Spleen (tissue), 11 donors: ENCODE data around the gene TNFSF13. TPM values are rescaled to one million over a fixed set of nuclear protein-coding genes. Genes with fewer than 3 reads are reported as not detected.

ENCODE experiments used
- DNase-seq: peaks from one replicate; pipeline ENCODE4 v3.0.0-alpha.2; 2020
- H3K27ac ChIP-seq, 8 donors: fragments of 200-600 bp; sonication (generic) in 7 of 8; 1 replicate in 4 of 8; 2 replicates in 4 of 8; pipeline versions ENCODE4 v1.5.0 to v1.8.0; 2016 to 2021; ENCODE audit warnings: inconsistent platforms in 4 of 8, mild to moderate bottlenecking in 4 of 8, moderate library complexity in 1 of 8
- H3K27me3 ChIP-seq, 7 donors: fragments of 200-600 bp; sonication (generic) in 6 of 7; replicated peaks in 1 of 7; 1 replicate in 4 of 7; 2 replicates in 3 of 7; pipeline versions ENCODE4 v1.5.0 to v1.8.0; 2016 to 2021; ENCODE audit warnings: inconsistent platforms in 3 of 7, mild to moderate bottlenecking in 1 of 7
- H3K36me3 ChIP-seq, 6 donors: fragments of 200-600 bp; sonication (generic) in 5 of 6; 1 replicate in 4 of 6; 2 replicates in 2 of 6; pipeline versions ENCODE4 v1.5.0 to v1.8.0; 2016 to 2021; ENCODE audit warnings: inconsistent platforms in 2 of 6
- H3K4me1 ChIP-seq, 6 donors: fragments of 200-600 bp; sonication (generic) in 5 of 6; 1 replicate in 3 of 6; 2 replicates in 3 of 6; pipeline versions ENCODE4 v1.5.0 to v1.8.0; 2016 to 2021; ENCODE audit warnings: inconsistent platforms in 3 of 6
- H3K4me3 ChIP-seq, 8 donors: fragments of 200-600 bp; sonication (generic) in 7 of 8; 1 replicate in 4 of 8; 2 replicates in 4 of 8; pipeline versions ENCODE4 v1.5.0 to v1.8.0; 2016 to 2021; ENCODE audit warnings: inconsistent platforms in 4 of 8, mild to moderate bottlenecking in 4 of 8, moderate library complexity in 2 of 8
- H3K9me3 ChIP-seq, 8 donors: fragments of 200-600 bp; sonication (generic) in 7 of 8; 1 replicate in 4 of 8; 2 replicates in 4 of 8; pipeline versions ENCODE4 v1.5.0 to v1.8.0; 2016 to 2021; ENCODE audit warnings: inconsistent platforms in 4 of 8
- CTCF ChIP-seq, 11 experiments: fragments of 200-600 bp in 7 of 11; fragments of 450-650 bp in 4 of 11; sonication (generic) in 4 of 11; IDR thresholded peaks in 8 of 11; conservative IDR thresholded peaks in 3 of 11; 1 replicate in 7 of 11; 2 replicates in 4 of 11; pipeline versions ENCODE4 v1.4.0 to v1.8.0; 2016 to 2021; ENCODE audit warnings: antibody characterized with exemption in 11 of 11, inconsistent platforms in 4 of 11, mild to moderate bottlenecking in 1 of 11
- POLR2A ChIP-seq, 3 donors: fragments of 450-650 bp; IDR thresholded peaks; one replicate each; pipeline ENCODE4 v1.5.1; 2017; ENCODE audit warnings: antibody characterized with exemption in 3 of 3, mild to moderate bottlenecking in 1 of 3
- POLR2AphosphoS5 ChIP-seq, 3 donors: sonication (generic); formaldehyde crosslinking; IDR thresholded peaks; one replicate each; pipeline ENCODE4 v1.5.1; 2017; ENCODE audit warnings: antibody characterized with exemption in 3 of 3
- WGBS, 5 donors: extraction: QIAGEN DNeasy Blood & Tissue Kit in 3 of 5; methylation state at CpG; one replicate each; pipeline versions ENCODE4 v1.1.5 to v1.1.7; 2013 to 2018; 5-methylcytosine and 5-hydroxymethylcytosine counted together
- intact Hi-C: fragments of 100-400 bp; cut with DNase I; formaldehyde crosslinking; loops from one replicate; pipeline ENCODE4 v1.15.0; 2023; ENCODE audit warnings: low total_unique reads
- polyA plus RNA-seq, 3 donors: library from polyadenylated mRNA; stranded (reverse); fragments of 200-250 nt; gene quantifications; one replicate each; pipeline ENCODE4 v1.2.1, GENCODE V29; 2013
- total RNA-seq, 7 donors: library from RNA; depleted of rRNA in 3 of 7; stranded (reverse); fragments of >200 nt in 3 of 7; fragmentation: NEBNext Ultra II Directional in 4 of 7; extraction: Animal tissue kit (Norgen Biotek cat#: 25700) in 4 of 7; gene quantifications; one replicate each; pipeline versions ENCODE4 v1.1.0 to v1.2.1, GENCODE V29; 2016 to 2021
- donor health status: healthy with polysubstance abuse.
- donor health status: DM: no; HTN: no; CAD: no; lungs with moderate emphysema.
- donor health status: DM: no; HTN: no; CAD: no.
- donor health status: Bipolar disorder and iron deficiency.
- donor health status: healthy.
- donor health status: DM: no; HTN: no; CAD: no.
- donor health status: DM: yes; HTN: yes; CAD: no.

The TNFSF13 gene
- total and polyA plus RNA-seq, 10 donors, result 14.5 to 54.0 (median 25.7) TPM

DNA sequence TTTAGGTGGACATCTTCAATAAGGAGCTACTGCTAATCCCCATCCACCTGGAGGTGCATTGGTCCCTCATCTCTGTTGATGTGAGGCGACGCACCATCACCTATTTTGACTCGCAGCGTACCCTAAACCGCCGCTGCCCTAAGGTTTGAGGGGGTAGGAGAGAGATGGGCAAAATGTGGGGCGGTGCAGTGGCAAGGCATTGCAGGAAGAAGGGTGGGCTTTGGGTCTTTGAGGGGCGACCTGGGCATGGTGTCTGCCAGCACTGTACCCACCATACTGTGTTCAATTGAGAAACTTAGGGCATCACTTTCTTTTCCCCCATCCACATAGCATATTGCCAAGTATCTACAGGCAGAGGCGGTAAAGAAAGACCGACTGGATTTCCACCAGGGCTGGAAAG is 11.8 kb downstream of the TNFSF13 start:
- H3K4me3 ChIP-seq, result no peak overlapping the region
- no peaks in the 10 kb centered on the region for H3K27me3 ChIP-seq
- 94 to 97% (median 97%) methylated on average over 10 of the region's 10 CpGs for WGBS, 5 donors
- peaks cover 14 to 35% (median 33%) of the 10 kb centered on the region in 6 donors for H3K4me1 ChIP-seq
- intact Hi-C loops, result loop anchor here (10.0 kb wide), 1 partner anchor 226 kb away; no protein-coding TSS in a partner anchor
- peaks cover 11 to 76% (median 54%) of the 10 kb centered on the region in 6 donors for H3K36me3 ChIP-seq
- DNase-seq, result no peak
- no peak for TF ChIP-seq POLR2A (IDR thresholded peaks at IDR 0.05)
- TF ChIP-seq POLR2AphosphoS5 (IDR thresholded peaks at IDR 0.05), result no peak
- TF ChIP-seq CTCF (IDR thresholded peaks at IDR 0.05 in 8 of 11, conservative IDR thresholded peaks at IDR 0.05 in 3 of 11), result no peak
- H3K27ac ChIP-seq, result no peak overlapping the region
- no peaks in the 10 kb centered on the region for H3K9me3 ChIP-seq

- no peak for DNase-seq
- H3K27me3 ChIP-seq, result no peaks in the 10 kb centered on the region
- H3K4me3 ChIP-seq, result peak overlapping the region; percentile 40 to 100 (median 96)
- 0 to 1% (median 1%) methylated on average over 10 to 11 of the region's 11 CpGs for WGBS, 5 donors
- H3K9me3 ChIP-seq, result no peaks in the 10 kb centered on the region
- peaks cover 15 to 76% (median 58%) of the 10 kb centered on the region in 6 donors for H3K36me3 ChIP-seq
- intact Hi-C loops, result loop anchor here (10.0 kb wide), 1 partner anchor 227 kb away; no protein-coding TSS in a partner anchor
- no peak for TF ChIP-seq POLR2AphosphoS5 (IDR thresholded peaks at IDR 0.05)
- peak in 2 of 3 donors; percentile 30 to 34 for TF ChIP-seq POLR2A (IDR thresholded peaks at IDR 0.05)
- peak overlapping the region; percentile 75 to 100 (median 98) for H3K27ac ChIP-seq
- H3K4me1 ChIP-seq, result peaks cover 22 to 53% (median 49%) of the 10 kb centered on the region in 6 donors
Observed at GRCh38 chr17:7572338-7572587, 13.7 kb downstream of the TNFSF13 start.

DNA sequence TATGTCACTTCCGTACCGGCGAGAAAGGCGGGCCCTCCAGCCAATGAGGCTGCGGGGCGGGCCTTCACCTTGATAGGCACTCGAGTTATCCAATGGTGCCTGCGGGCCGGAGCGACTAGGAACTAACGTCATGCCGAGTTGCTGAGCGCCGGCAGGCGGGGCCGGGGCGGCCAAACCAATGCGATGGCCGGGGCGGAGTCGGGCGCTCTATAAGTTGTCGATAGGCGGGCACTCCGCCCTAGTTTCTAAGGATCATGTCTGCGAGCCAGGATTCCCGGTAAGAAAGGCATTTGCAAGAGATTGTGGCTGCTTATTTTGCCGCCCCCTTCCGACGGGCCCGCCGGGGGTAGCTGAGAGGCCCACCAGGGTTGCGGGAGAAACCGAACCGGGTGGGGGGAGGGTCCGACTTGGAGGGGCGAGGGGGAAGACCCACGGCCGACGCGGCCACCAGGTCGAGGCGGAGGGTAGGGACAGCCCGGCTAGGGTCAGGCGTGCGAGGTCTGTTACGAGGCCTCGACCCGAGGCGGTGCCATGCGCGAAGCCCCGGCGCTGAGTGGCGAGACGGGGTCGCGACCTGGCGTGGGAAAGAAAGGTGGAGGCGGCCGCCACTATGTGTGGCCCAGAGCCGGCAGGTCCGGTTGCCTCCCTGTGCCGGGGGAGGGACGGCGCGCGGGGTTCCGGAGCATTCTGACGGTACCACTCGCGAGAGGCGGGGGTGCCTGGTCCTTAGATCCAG is 14.2 kb downstream of the TNFSF13 start:
- H3K4me3 ChIP-seq, result peak overlapping the region; percentile 91 to 100 (median 98)
- peaks cover 22 to 58% (median 53%) of the 10 kb centered on the region in 6 donors for H3K4me1 ChIP-seq
- intact Hi-C loops, result loop anchor here (10.0 kb wide), 1 partner anchor 228 kb away; no protein-coding TSS in a partner anchor
- no peaks in the 10 kb centered on the region for H3K9me3 ChIP-seq
- peak; percentile 96 to 98 (median 98) for TF ChIP-seq POLR2A (IDR thresholded peaks at IDR 0.05)
- peak; percentile 99 to 100 (median 100) for TF ChIP-seq POLR2AphosphoS5 (IDR thresholded peaks at IDR 0.05)
- TF ChIP-seq CTCF (IDR thresholded peaks at IDR 0.05 in 8 of 11, conservative IDR thresholded peaks at IDR 0.05 in 3 of 11), result peak in 7 of 11 experiments; percentile 13 to 40 (median 22)
- WGBS, 5 donors, result 0 to 1% (median 1%) methylated on average over 43 to 73 of the region's 73 CpGs
- DNase-seq, result peak; percentile 99
- no peaks in the 10 kb centered on the region for H3K27me3 ChIP-seq
- peak overlapping the region; percentile 98 to 100 (median 99) for H3K27ac ChIP-seq
- H3K36me3 ChIP-seq, result peaks cover 15 to 76% (median 60%) of the 10 kb centered on the region in 6 donors

- intact Hi-C loops, result loop anchor here (10.0 kb wide), 1 partner anchor 229 kb away; no protein-coding TSS in a partner anchor
- Histone ChIP-seq H3K27me3 (no peaks in the 10 kb centered on the region), H3K36me3 (peaks cover 15 to 78% (median 64%) of the 10 kb centered on the region in 6 donors), H3K4me1 (peaks cover 22 to 65% (median 60%) of the 10 kb centered on the region in 6 donors), H3K27ac (peak overlapping the region; percentile 98 to 100 (median 99)), H3K4me3 (peak overlapping the region; percentile 91 to 100 (median 98)), H3K9me3 (no peaks in the 10 kb centered on the region)
- TF ChIP-seq CTCF (IDR thresholded peaks at IDR 0.05 in 8 of 11, conservative IDR thresholded peaks at IDR 0.05 in 3 of 11) (peak in 1 of 11 experiments; percentile 27), POLR2AphosphoS5 (IDR thresholded peaks at IDR 0.05) (peak; percentile 91 to 95 (median 93)), POLR2A (IDR thresholded peaks at IDR 0.05) (peak in 1 of 3 donors; percentile 49)
- DNase-seq, result peak; percentile 97
- WGBS, 5 donors, result 0 to 1% (median 1%) methylated on average over 45 to 71 of the region's 71 CpGs
Observed at GRCh38 chr17:7573324-7574080, 15.0 kb downstream of the TNFSF13 start.
